ENCODE measurements around the gene RAPGEF4. TPM values are rescaled to one million over a fixed set of nuclear protein-coding genes. Genes with fewer than 3 reads are reported as not detected.

The RAPGEF4 gene
- total RNA-seq, 1 donor from 2014 or later: 1.7 TPM

DNA sequence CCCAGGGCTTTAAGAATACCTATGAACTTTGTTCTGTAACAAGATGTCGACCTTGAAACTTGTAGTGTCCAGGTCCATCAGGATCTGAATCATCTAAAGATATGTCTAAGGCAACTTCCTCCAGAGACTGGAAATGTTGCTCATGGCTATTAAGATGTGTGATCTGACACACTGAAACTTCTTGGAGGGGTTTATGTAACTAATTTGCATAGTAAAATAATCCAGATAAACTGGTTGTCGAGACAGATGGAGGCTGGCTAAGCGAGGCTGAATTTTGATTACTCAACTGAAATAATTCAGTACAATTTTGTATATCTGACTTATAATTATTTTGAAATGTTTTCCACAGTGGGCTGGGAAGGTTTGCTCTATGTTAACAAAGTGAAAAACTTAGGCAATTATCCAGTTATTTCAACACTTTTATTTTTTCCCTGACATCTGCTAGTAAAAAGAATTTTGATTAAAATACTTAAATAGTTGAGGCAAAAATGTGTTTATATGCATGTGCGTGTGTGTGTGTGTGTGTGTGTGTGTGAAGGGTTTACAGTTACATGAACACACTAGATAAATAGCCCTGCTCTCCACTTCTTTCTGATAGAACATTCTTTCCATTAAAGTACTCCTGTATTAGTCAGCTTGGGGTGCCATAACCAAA is 328.6 kb downstream of the RAPGEF4 start:
- no peak for DNase-seq (ENCODE audit: low read depth, low spot score)
- no peaks in the 10 kb centered on the region for H3K4me1 Mint-ChIP-seq
- no peaks in the 10 kb centered on the region for H3K27me3 Mint-ChIP-seq (ENCODE audit: low read depth)
- no peak overlapping the region for H3K27ac Mint-ChIP-seq (ENCODE audit: unreplicated experiment)
- no peaks in the 10 kb centered on the region for H3K36me3 Mint-ChIP-seq (ENCODE audit: low read depth)
- TF ChIP-seq CTCF (conservative IDR thresholded peaks at IDR 0.05): no peak
- H3K9me3 Mint-ChIP-seq: no peaks in the 10 kb centered on the region
- no peak overlapping the region for H3K4me3 Mint-ChIP-seq

DNA sequence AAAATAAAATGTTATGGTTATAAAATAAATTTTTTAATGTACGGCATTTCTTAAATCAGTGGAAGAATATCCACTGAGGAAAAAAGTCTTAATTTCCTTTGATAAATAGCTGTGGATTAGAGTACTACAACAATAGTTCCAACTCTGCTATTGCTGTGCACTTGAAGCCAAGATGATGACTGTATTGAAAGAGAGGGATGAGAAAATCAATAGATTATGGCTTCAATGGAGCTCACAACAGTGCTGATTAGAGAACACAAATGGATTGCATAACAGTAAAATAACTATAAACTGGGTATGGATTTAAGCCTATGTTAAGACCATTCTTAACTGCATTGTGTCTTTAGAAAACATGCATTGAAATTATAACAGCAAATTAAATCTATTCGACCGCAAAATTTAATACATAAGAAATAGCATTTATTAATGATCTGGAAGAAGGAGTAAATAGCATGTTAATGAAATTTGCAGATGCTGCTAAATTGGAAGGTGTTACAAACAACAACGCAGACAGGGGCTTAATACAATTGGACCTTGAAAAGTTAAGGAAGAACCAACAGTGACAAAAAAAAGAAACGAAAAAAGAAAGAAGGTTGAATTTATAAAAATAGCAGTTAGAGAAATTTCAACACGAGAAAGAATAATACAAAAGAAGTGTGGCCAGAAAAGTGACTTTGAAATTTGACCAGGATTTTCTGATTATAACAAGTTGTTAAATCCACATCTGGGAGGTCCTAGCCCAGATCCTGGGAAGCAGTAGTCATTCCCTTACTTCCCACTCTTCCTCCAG is 331.4 kb downstream of the RAPGEF4 start:
- TF ChIP-seq CTCF (conservative IDR thresholded peaks at IDR 0.05): no peak
- Mint-ChIP-seq H3K27ac (ENCODE audit: unreplicated experiment) (no peak overlapping the region), H3K4me1 (no peaks in the 10 kb centered on the region), H3K9me3 (no peaks in the 10 kb centered on the region), H3K27me3 (ENCODE audit: low read depth) (no peaks in the 10 kb centered on the region), H3K36me3 (ENCODE audit: low read depth) (no peaks in the 10 kb centered on the region), H3K4me3 (no peak overlapping the region)
- DNase-seq (ENCODE audit: low read depth, low spot score): no peak

GRCh38 chr2:173075056-173075780 is 339.6 kb downstream of the RAPGEF4 start:
- TF ChIP-seq CTCF (conservative IDR thresholded peaks at IDR 0.05): no peak
- no peak for DNase-seq (ENCODE audit: low read depth, low spot score)
- peak overlapping the region; percentile 45 for H3K27ac Mint-ChIP-seq (ENCODE audit: unreplicated experiment)
- H3K4me1 Mint-ChIP-seq: peaks cover 25% of the 10 kb centered on the region
- H3K4me3 Mint-ChIP-seq: peak overlapping the region; percentile 91
- H3K36me3 Mint-ChIP-seq (ENCODE audit: low read depth): no peaks in the 10 kb centered on the region
- H3K9me3 Mint-ChIP-seq: no peaks in the 10 kb centered on the region
- peaks cover 6% of the 10 kb centered on the region for H3K27me3 Mint-ChIP-seq (ENCODE audit: low read depth)

GRCh38 chr2:173075781-173076580 is 340.3 kb downstream of the RAPGEF4 start, which contains the start of gene MAP3K20:
MAP3K20 (plus strand) TSS chr2:173075846; CDS start chr2:173091032, 15,186 bp downstream.
- H3K9me3 Mint-ChIP-seq: no peaks in the 10 kb centered on the region
- H3K27ac Mint-ChIP-seq (ENCODE audit: unreplicated experiment): peak within 1 kb of the TSS; percentile 79
- TF ChIP-seq CTCF (conservative IDR thresholded peaks at IDR 0.05): peak; percentile 51
- peaks cover 25% of the 10 kb centered on the region for H3K4me1 Mint-ChIP-seq
- peaks cover 6% of the 10 kb centered on the region for H3K27me3 Mint-ChIP-seq (ENCODE audit: low read depth)
- peak; percentile 54 for DNase-seq (ENCODE audit: low read depth, low spot score)
- H3K36me3 Mint-ChIP-seq (ENCODE audit: low read depth): peaks cover 2% of the 10 kb centered on the region
- H3K4me3 Mint-ChIP-seq: peak within 1 kb of the TSS; percentile 91
